GM12864 (cell line): ENCODE measurements around the gene SNX27.
A peak's percentile ranks its signal among the peaks of the same experiment; 100 is the strongest.
"Not testable (repeated sequence)": the region's sequence is repeated elsewhere in the genome, so short reads cannot be mapped to it uniquely, and the experiment has no call there.

Source experiments
- DNase-seq: peaks from one replicate; pipeline ENCODE4 v3.0.0-alpha.2; 2011; ENCODE audit warnings: low read depth
- H3K4me3 ChIP-seq: 2 replicates; pipeline ENCODE4 v1.5.1; 2011; ENCODE audit warnings: mild to moderate bottlenecking, low read depth, low read length, control low read depth
- TF ChIP-seq, protein P1 (sequence below): IDR thresholded peaks from 2 replicates; pipeline ENCODE4 v1.5.1; 2011; ENCODE audit warnings: low read depth, mild to moderate bottlenecking, moderate library complexity, low read length, control low read depth, inconsistent platforms; ENCODE audit errors: missing control alignments

The SNX27 gene

DNA sequence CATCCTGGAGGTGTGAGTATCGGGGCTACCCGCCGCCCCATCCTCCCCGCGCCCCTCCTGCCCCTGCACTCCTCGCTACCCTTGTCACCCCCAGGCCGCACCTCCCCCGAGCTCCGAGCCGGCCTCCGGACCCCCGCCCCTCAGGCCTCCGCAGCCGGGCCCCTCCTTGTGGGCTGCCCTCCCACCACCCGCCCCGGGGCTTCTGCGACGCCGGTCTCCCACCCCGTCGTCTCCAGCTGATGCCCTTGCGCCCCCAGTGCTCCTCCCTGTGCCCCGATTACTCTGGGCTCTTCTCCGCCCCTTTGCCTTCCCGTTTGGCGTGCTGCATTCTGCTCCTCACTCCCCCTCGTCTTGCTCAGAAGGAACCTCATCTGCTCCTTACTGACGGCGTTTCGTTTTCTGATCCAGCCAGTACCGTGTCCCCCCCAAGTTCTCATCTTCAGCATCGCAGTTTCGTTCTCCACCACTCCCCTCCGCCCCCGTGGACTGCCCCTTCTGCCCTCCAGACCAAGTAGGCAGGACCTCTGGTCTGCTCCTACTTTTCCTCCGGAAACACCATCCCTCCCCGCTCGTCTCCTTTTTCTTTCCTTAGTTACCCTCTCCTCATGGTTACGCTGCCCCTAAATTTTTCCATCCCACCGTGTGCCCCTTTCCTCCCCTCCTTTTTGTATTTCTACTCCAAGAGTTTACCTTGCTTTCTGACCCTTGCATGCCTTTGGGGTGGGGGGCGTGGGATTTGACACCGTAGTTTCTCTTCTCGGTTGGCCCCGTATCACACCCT lies 841 bp downstream of the SNX27 start:
- peak overlapping the region; percentile 76 for H3K4me3 ChIP-seq
- DNase-seq, result no peak
- TF ChIP-seq, protein P1, sequence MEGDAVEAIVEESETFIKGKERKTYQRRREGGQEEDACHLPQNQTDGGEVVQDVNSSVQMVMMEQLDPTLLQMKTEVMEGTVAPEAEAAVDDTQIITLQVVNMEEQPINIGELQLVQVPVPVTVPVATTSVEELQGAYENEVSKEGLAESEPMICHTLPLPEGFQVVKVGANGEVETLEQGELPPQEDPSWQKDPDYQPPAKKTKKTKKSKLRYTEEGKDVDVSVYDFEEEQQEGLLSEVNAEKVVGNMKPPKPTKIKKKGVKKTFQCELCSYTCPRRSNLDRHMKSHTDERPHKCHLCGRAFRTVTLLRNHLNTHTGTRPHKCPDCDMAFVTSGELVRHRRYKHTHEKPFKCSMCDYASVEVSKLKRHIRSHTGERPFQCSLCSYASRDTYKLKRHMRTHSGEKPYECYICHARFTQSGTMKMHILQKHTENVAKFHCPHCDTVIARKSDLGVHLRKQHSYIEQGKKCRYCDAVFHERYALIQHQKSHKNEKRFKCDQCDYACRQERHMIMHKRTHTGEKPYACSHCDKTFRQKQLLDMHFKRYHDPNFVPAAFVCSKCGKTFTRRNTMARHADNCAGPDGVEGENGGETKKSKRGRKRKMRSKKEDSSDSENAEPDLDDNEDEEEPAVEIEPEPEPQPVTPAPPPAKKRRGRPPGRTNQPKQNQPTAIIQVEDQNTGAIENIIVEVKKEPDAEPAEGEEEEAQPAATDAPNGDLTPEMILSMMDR, result no peak

DNA sequence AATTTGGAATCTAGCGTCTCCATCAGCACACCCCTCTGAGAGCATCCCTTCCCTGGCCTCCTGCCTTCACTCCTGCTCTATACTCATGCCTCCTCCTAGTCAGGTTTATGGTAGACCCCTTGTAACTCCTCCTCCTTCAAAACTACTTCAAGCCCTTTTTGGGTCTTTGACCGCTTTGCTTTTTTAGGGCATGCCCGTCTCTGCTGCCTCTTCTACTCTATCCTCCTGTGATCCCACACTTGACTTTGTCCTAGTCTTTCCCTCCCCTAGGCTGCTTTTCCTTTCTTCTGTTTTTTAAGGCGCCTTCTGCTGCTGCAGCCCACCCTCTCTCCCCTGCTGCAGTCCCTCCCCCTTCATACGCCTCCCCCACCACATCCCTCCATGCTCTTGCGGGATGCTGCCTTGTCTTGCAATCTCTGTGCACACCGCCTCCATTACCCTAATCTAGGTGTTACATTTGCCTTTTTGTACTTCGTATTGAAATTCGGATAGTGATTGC lies 1.5 kb downstream of the SNX27 start:
- TF ChIP-seq, protein P1, result no peak
- no peak for DNase-seq
- peak overlapping the region; percentile 76 for H3K4me3 ChIP-seq

DNA sequence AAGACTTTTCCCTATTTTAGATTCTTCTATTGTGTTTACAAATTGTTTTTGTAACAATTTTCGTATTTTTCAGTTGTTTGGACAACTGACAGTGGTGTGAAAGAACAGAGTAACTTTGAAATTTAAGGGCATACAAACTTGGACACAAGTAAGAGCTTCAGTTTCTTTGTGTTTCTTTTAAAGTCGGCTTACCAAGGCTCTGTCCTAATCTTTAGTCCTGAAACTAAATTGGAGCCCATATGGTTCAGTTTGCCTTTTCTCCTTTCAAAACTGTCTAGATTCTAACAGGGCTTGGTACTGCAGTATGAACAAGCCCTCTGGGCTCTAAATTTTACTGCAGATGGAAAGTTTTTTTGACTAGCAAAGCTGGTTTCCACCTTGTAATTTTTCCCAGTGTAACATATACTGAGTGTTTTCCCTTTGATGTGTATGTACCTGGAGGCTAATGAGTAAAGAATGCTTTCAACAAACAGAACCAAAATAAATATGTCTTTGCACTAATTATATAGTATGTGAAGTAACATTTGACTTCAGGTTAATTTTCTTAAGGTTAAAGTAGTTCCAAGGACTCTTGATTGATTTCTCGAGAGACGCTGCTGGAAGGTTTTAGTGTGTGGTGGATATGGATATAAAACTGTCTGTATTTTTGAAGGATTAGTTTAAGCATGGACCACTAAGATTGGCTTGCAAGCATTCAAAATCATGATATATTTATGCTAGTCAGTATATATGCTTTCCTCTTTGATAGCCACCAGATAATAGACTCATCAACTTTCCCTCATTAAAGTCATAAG lies 4.1 kb downstream of the SNX27 start:
- TF ChIP-seq, protein P1, result no peak
- no peak overlapping the region for H3K4me3 ChIP-seq
- DNase-seq, result no peak

DNA sequence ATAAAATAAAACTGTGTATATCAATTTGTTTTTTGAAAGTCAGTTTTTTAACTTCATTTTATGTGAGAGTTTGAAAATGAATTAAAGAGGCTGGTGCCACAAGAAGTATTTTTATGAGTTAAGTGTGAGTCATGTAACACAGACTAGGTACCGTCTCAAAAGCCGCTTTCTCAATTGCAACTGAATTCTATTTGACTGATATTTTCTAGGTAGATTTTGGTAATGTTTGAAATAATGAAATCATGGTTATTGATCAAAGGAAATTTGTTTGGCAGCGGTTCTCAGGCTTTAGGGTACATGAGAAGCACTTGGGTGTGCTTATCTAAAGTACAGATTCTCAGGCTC lies 4.6 kb downstream of the SNX27 start:
- no peak overlapping the region for H3K4me3 ChIP-seq
- no peak for DNase-seq
- TF ChIP-seq, protein P1, result no peak

DNA sequence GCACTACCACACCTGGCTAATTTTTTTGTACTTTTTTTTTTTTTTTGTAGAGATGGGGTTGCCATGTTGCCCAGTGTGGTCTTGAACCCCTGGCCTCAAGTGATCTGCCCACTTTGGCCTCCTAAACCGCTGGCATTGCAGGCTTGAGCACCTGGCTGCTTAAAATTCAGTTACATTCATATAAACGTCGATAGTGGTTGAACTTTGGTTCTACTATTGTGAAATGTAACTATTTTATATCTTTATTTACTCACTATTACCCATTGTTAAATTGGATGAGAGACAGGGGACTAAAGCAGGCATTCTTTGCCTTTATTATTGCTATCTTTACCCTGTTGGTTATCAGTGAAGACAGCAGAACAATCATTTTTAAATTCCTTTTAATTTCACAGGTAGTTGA lies 6.2 kb downstream of the SNX27 start:
- H3K4me3 ChIP-seq, result no peak overlapping the region
- no peak for DNase-seq
- TF ChIP-seq, protein P1, result no peak

DNA sequence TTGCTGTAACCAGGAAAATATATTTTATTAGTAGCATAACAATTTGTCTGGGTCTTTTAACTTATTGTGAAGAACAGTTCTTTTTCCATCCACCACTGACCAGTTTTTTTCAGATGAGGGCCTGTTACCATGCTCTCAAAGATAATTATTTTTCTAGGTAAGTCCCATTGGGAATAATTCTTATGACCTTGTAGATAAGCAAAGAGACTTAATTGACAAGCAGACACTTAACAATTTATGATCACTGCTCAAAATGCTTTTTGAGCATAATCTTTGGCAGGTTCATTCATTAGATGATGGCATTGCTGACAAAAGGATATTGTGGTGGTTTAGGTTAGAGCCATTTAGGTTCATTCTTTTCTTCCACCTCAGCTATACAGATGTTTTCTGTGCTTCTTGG lies 6.6 kb downstream of the SNX27 start:
- TF ChIP-seq, protein P1, result no peak
- DNase-seq, result no peak
- no peak overlapping the region for H3K4me3 ChIP-seq

DNA sequence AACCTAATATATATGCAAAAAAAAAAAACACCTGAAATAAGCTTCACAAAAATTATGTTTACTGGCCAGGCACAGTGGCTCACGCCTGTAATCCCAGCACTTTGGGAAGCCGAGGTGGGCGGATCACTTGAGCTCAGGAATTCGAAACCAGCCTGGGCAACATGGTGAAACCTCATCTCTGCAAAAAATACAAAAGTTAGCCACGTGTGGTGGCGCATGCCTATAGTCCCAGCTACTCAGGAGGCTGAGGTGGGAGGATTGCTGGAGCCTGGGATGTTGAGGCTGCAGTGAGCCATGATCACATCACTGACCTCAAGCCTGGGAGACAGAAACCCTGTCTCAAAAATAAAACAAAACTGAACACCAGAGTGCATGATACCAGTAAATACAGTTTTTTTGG lies 7.1 kb downstream of the SNX27 start:
- not testable (repeated sequence) for H3K4me3 ChIP-seq, DNase-seq
